K562 (cell line): ENCODE data around the gene F2RL1. TPM values are rescaled to one million over a fixed set of nuclear protein-coding genes. Genes with fewer than 3 reads are reported as not detected.

Experiments
- ARID1B ChIP-seq: fragments of 450-650 bp; IDR thresholded peaks from 2 replicates; pipeline ENCODE4 v1.6.1; 2016; ENCODE audit warnings: antibody characterized with exemption, mild to moderate bottlenecking, inconsistent platforms
- POLR2G ChIP-seq: fragments of 200-400 bp; formaldehyde crosslinking; IDR thresholded peaks from 2 replicates; pipeline ENCODE4 v1.6.1; 2017; ENCODE audit warnings: low read depth, mild to moderate bottlenecking, antibody characterized with exemption, low read length, moderate library complexity
- PPARD ChIP-seq: fragments of 250-450 bp; sonication (Bioruptor Pico); IDR thresholded peaks from 2 replicates; pipeline ENCODE4 v1.8.0; 2022; ENCODE audit warnings: inconsistent platforms, mild to moderate bottlenecking, moderate library complexity
- RAD51 ChIP-seq: fragments of 450-650 bp; IDR thresholded peaks from 2 replicates; pipeline ENCODE4 v1.7.1; 2016; ENCODE audit warnings: low read depth, mild to moderate bottlenecking, borderline replicate concordance
- RBM39 ChIP-seq: fragments of 200-400 bp; formaldehyde crosslinking; optimal IDR thresholded peaks from 2 replicates; pipeline ENCODE3; 2018; ENCODE audit warnings: low read depth, low read length
- TFAM ChIP-seq: fragments of 250-450 bp; sonication (Bioruptor Pico); conservative IDR thresholded peaks from 2 replicates; pipeline ENCODE4 v1.5.0; 2021; ENCODE audit warnings: mild to moderate bottlenecking, moderate library complexity
- ZNF408 ChIP-seq: fragments of 250-450 bp; sonication (Bioruptor Pico); IDR thresholded peaks from 2 replicates; pipeline ENCODE4 v1.4.0; 2020; ENCODE audit warnings: low read depth, mild to moderate bottlenecking, moderate library complexity
- ZNF431 ChIP-seq: sonication (generic); formaldehyde crosslinking; IDR thresholded peaks from 2 replicates; pipeline ENCODE4 v1.8.0; 2022; ENCODE audit warnings: mild to moderate bottlenecking, missing genetic modification reagents
- polyA plus RNA-seq, 8 experiments: library from polyadenylated mRNA; depleted of rRNA in 4 of 8; stranded (reverse) in 5 of 8; unstranded in 3 of 8; fragments of >200 nt; fragmentation: Nextera tagmentation in 2 of 8; fragmentation: Illumina TruSeq in 1 of 8; extraction: Ambion mirVana in 2 of 8; extraction: Trizol in 1 of 8; gene quantifications; 2 replicates each; pipeline versions ENCODE4 v1.2.1 to v1.2.3, GENCODE V29; 2011 to 2014; ENCODE audit warnings: inconsistent platforms in 1 of 8, missing spikeins in 1 of 8
- total RNA-seq, 7 experiments: library from RNA; depleted of rRNA in 6 of 7; stranded (reverse); fragments of >200 nt in 6 of 7; fragmentation: Illumina TruSeq in 2 of 7; extraction: Trizol in 2 of 7; gene quantifications; 2 replicates each; pipeline versions ENCODE4 v1.2.1 to v1.2.3, GENCODE V29; 2011 to 2021; ENCODE audit warnings: low replicate concordance in 1 of 7
- TF ChIP-seq, protein P1 (sequence below): fragments of 250-450 bp; sonication (Bioruptor Pico); IDR thresholded peaks from 2 replicates; pipeline ENCODE4 v1.5.0; 2021; ENCODE audit warnings: mild to moderate bottlenecking, moderate library complexity
- TF ChIP-seq, protein P2 (sequence below): fragments of 450-650 bp; formaldehyde crosslinking; IDR thresholded peaks from 2 replicates; pipeline ENCODE4 v1.4.0; 2020; ENCODE audit warnings: mild to moderate bottlenecking, moderate library complexity
- TF ChIP-seq, protein P3 (sequence below), 2 experiments: fragments of 250-450 bp in 1 of 2; fragments of 450-650 bp in 1 of 2; sonication (Bioruptor Pico) in 1 of 2; IDR thresholded peaks; 2 replicates each; pipeline versions ENCODE4 v1.6.1 to v1.8.0; 2016 to 2021; ENCODE audit warnings: mild to moderate bottlenecking in 2 of 2, moderate library complexity in 2 of 2, missing compliant biosample characterization in 1 of 2, missing genetic modification characterization in 1 of 2
- TF ChIP-seq, protein P4 (sequence below): fragments of 250-450 bp; sonication (Bioruptor Pico); IDR thresholded peaks from 2 replicates; pipeline ENCODE4 v1.4.0; 2020; ENCODE audit warnings: mild to moderate bottlenecking, moderate library complexity, borderline replicate concordance

F2RL1 gene
- total and polyA plus RNA-seq, 9 of the 15 experiments (the other 6 are each of a cell fraction or from before 2014, with no cell fraction given): 0.03 to 0.50 (median 0.27) TPM; not detected in 6

DNA sequence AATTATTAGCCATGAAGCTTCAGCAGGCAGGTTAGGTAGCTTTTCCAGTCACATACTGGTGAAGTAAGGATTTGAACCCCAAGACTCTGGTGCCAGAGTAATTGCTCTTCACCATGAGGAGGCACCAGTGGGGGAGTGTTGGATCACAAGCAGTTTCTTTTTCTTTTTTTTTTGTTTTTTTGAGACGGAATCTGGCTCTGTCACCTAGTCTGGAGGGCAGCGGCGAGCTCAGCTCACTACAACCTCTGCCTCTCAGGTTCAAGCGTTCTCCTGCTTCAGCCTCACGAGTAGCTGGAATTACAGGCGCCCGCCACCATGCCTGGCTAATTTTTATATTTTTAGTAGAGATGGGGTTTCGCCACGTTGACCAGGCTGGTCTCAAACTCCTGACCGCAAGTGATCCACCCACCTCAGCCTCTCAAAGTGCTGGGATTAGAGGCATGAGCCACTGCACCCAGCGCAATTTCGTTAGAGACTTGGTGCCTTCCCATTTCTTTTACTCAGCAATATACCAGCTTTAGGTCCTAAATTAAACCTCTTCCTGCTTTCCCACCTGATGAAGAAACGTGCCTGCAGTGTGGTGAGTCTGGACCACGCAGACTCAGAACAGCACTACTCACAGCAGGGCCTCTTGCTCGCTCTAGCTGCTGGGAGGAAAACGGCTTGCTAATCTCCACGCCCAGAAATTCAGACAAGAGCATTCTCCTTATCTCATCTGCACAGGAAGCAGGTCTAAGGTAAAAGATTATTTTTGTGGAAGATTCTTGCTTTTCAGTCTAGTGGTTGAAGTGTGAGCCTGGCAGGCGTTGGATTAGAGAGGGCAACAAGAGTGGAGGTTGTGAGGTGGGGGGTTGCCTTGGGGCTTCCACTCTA is 30.8 kb downstream of the F2RL1 start, which contains the start of gene S100Z (continued):
- TF ChIP-seq, protein P1, sequence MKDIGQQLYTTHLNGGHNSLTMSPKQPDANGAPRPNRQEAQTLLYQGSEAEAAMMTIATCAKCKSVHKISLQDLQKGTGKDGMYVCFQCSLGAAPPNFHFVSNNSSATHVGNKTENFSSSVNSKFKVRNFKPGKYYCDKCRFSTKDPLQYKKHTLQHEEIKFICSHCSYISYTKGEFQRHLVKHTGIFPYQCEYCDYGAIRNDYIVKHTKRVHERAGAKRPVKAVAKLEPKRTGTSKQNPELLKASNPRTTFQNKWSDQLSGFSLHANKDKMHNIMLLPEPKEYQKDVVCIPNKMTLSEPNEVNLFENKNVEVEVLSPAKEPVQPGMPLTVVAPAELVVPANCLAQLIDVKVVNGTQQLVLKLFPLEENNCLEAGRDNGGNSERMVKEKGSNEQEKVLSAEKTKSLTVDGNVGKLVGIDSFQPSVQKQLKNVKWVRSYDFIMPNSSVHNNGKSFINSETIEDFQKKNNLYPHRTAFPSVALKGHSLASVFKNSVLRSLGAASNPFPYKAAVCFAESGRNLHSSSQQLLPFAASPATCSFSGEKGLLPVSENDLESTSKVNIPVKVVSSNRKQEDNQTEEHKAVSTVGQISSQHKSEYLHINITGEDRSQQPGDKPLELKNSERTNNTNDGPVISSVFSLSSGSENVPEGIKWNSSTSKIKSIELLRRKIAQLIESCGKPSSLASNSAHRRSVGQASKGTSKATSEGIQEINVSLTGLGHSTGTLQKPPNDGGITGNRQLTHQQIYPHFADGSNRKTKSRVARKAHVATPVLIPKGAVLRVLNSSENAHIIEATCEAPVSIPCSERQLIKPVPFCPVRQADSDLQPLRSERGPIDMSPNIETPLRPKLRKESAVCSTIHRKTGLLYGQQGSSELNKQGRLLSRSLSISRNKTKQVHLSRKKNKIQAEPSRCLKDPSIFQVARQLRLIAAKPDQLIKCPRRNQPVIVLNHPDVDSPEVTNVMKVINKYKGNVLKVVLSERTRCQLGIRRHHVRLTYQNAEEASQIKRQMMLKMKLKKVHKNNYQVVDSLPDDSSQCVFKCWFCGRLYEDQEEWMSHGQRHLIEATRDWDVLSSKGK: no peak
- no peak for TF ChIP-seq POLR2G
- no peak for TF ChIP-seq ZNF408
- TF ChIP-seq, protein P2, sequence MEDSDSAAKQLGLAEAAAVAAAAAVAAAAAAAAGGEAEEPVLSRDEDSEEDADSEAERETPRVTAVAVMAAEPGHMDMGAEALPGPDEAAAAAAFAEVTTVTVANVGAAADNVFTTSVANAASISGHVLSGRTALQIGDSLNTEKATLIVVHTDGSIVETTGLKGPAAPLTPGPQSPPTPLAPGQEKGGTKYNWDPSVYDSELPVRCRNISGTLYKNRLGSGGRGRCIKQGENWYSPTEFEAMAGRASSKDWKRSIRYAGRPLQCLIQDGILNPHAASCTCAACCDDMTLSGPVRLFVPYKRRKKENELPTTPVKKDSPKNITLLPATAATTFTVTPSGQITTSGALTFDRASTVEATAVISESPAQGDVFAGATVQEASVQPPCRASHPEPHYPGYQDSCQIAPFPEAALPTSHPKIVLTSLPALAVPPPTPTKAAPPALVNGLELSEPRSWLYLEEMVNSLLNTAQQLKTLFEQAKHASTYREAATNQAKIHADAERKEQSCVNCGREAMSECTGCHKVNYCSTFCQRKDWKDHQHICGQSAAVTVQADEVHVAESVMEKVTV (CRISPR knock-in tag): no peak
- TF ChIP-seq ARID1B: peak; percentile 98
- no peak for TF ChIP-seq RBM39
- TF ChIP-seq TFAM: no peak
- no peak for TF ChIP-seq ZNF431 (CRISPR knock-in tag)
- TF ChIP-seq, protein P3, sequence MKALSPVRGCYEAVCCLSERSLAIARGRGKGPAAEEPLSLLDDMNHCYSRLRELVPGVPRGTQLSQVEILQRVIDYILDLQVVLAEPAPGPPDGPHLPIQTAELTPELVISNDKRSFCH (CRISPR knock-in tag; IDR thresholded peaks at IDR 0.05): no peak
- TF ChIP-seq, protein P3 (tag; IDR thresholded peaks at IDR 0.05): peak; percentile 62; the same call in 1 of the 2 replicates
- TF ChIP-seq, protein P4, sequence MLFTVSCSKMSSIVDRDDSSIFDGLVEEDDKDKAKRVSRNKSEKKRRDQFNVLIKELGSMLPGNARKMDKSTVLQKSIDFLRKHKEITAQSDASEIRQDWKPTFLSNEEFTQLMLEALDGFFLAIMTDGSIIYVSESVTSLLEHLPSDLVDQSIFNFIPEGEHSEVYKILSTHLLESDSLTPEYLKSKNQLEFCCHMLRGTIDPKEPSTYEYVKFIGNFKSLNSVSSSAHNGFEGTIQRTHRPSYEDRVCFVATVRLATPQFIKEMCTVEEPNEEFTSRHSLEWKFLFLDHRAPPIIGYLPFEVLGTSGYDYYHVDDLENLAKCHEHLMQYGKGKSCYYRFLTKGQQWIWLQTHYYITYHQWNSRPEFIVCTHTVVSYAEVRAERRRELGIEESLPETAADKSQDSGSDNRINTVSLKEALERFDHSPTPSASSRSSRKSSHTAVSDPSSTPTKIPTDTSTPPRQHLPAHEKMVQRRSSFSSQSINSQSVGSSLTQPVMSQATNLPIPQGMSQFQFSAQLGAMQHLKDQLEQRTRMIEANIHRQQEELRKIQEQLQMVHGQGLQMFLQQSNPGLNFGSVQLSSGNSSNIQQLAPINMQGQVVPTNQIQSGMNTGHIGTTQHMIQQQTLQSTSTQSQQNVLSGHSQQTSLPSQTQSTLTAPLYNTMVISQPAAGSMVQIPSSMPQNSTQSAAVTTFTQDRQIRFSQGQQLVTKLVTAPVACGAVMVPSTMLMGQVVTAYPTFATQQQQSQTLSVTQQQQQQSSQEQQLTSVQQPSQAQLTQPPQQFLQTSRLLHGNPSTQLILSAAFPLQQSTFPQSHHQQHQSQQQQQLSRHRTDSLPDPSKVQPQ (CRISPR knock-in tag): no peak
- TF ChIP-seq PPARD (CRISPR knock-in tag): no peak
- peak; percentile 23; the same call in 1 of the 2 replicates for TF ChIP-seq RAD51
